Liver (tissue), 9 donors: ENCODE results near the gene NCOA3. TPM values are rescaled to one million over a fixed set of nuclear protein-coding genes. Genes with fewer than 3 reads are reported as not detected.

Source experiments
- DNase-seq: peaks from one replicate; pipeline ENCODE4 v3.0.0-alpha.2; 2017; ENCODE audit warnings: low spot score
- H3K27ac ChIP-seq, 2 donors: one replicate each; pipeline ENCODE4 v1.7.0; 2013; ENCODE audit warnings: inconsistent platforms in 2 of 2, low read length in 2 of 2, control low read depth in 1 of 2, low read depth in 1 of 2, mild to moderate bottlenecking in 1 of 2
- H3K27me3 ChIP-seq, 4 donors: one replicate each; pipeline versions ENCODE4 v1.6.1 to v1.7.0; 2013; ENCODE audit warnings: low read length in 3 of 4, inconsistent platforms in 1 of 4, mild to moderate bottlenecking in 1 of 4, moderate library complexity in 1 of 4; ENCODE audit not compliant: control insufficient read depth in 4 of 4, insufficient read depth in 4 of 4
- H3K36me3 ChIP-seq, 4 donors: one replicate each; pipeline versions ENCODE4 v1.6.1 to v1.7.0; 2013; ENCODE audit warnings: low read length in 3 of 4, mild to moderate bottlenecking in 3 of 4, low read depth in 1 of 4, moderate library complexity in 1 of 4; ENCODE audit not compliant: control insufficient read depth in 4 of 4, insufficient read depth in 3 of 4
- H3K4me1 ChIP-seq, 4 donors: one replicate each; pipeline versions ENCODE4 v1.6.1 to v1.7.0; 2013; ENCODE audit warnings: low read length in 3 of 4, mild to moderate bottlenecking in 3 of 4, moderate library complexity in 1 of 4; ENCODE audit not compliant: control insufficient read depth in 4 of 4, insufficient read depth in 4 of 4
- H3K4me3 ChIP-seq, 3 donors: one replicate each; pipeline versions ENCODE4 v1.6.1 to v1.7.0; 2013; ENCODE audit warnings: low read length in 3 of 3, control low read depth in 1 of 3, low read depth in 1 of 3, mild to moderate bottlenecking in 1 of 3
- H3K9ac ChIP-seq, 2 donors: one replicate each; pipeline ENCODE4 v1.7.0; 2013; ENCODE audit warnings: low read length in 2 of 2, mild to moderate bottlenecking in 2 of 2, moderate library complexity in 2 of 2, control low read depth in 1 of 2, low read depth in 1 of 2
- H3K9me3 ChIP-seq, 4 donors: one replicate each; pipeline versions ENCODE4 v1.6.1 to v1.7.0; 2013; ENCODE audit warnings: low read length in 3 of 4; ENCODE audit not compliant: control insufficient read depth in 4 of 4
- EGR1 ChIP-seq, 2 donors: IDR thresholded peaks; 2 replicates each; pipeline ENCODE4 v1.6.1; 2016 to 2018; ENCODE audit warnings: antibody characterized with exemption in 2 of 2, low read depth in 2 of 2
- FOXA1 ChIP-seq: IDR thresholded peaks from 2 replicates; pipeline ENCODE4 v1.6.1; 2016; ENCODE audit warnings: antibody characterized with exemption
- FOXA2 ChIP-seq: IDR thresholded peaks from 2 replicates; pipeline ENCODE4 v1.6.1; 2016; ENCODE audit warnings: antibody characterized with exemption
- GABPA ChIP-seq, 2 donors: IDR thresholded peaks in 1 of 2; conservative IDR thresholded peaks in 1 of 2; 2 replicates each; pipeline ENCODE4 v1.6.1; 2016; ENCODE audit warnings: antibody characterized with exemption in 2 of 2, mild to moderate bottlenecking in 1 of 2, moderate library complexity in 1 of 2
- HNF4A ChIP-seq, 2 donors: conservative IDR thresholded peaks; 2 replicates each; pipeline ENCODE4 v1.6.1; 2016; ENCODE audit warnings: antibody characterized with exemption in 2 of 2, mild to moderate bottlenecking in 2 of 2
- HNF4G ChIP-seq: IDR thresholded peaks from 2 replicates; pipeline ENCODE4 v1.6.1; 2016; ENCODE audit warnings: antibody characterized with exemption
- JUND ChIP-seq, 2 donors: IDR thresholded peaks; 2 replicates each; pipeline ENCODE4 v1.6.1; 2016; ENCODE audit warnings: antibody characterized with exemption in 2 of 2
- RAD21 ChIP-seq, 2 donors: IDR thresholded peaks; 2 replicates each; pipeline ENCODE4 v1.6.1; 2016; ENCODE audit warnings: antibody characterized with exemption in 2 of 2, mild to moderate bottlenecking in 2 of 2
- RXRA ChIP-seq, 2 donors: IDR thresholded peaks; 2 replicates each; pipeline ENCODE4 v1.6.1; 2017 to 2018; ENCODE audit warnings: antibody characterized with exemption in 2 of 2, mild to moderate bottlenecking in 1 of 2
- SP1 ChIP-seq: IDR thresholded peaks from 2 replicates; pipeline ENCODE4 v1.6.1; 2018; ENCODE audit warnings: antibody characterized with exemption, mild to moderate bottlenecking
- YY1 ChIP-seq: IDR thresholded peaks from 2 replicates; pipeline ENCODE4 v1.6.1; 2016; ENCODE audit warnings: antibody characterized with exemption, mild to moderate bottlenecking
- WGBS: extraction: QIAGEN DNeasy Blood & Tissue Kit; methylation state at CpG from one replicate; pipeline ENCODE4 v1.1.7; 2013; 5-methylcytosine and 5-hydroxymethylcytosine counted together
- polyA plus RNA-seq, 2 donors: library from polyadenylated mRNA; stranded (reverse) in 1 of 2; unstranded in 1 of 2; fragments of 200-250 nt in 1 of 2; fragments of >200 nt in 1 of 2; fragmentation: Nextera tagmentation in 1 of 2; extraction: Ambion mirVana in 1 of 2; gene quantifications; one replicate each; pipeline versions ENCODE4 v1.2.1 to v1.2.3, GENCODE V29; 2013 to 2015
- total RNA-seq, 2 donors: library from RNA; depleted of rRNA; stranded (reverse); fragments of >200 nt; gene quantifications; one replicate each; pipeline ENCODE4 v1.2.3, GENCODE V29; 2014
- TF ChIP-seq, protein P1 (sequence below): IDR thresholded peaks from 2 replicates; pipeline ENCODE4 v1.6.1; 2016; ENCODE audit warnings: antibody characterized with exemption
- TF ChIP-seq, protein P2 (sequence below): fragments of 150-350 bp; IDR thresholded peaks from 2 replicates; pipeline ENCODE4 v1.5.1; 2017; ENCODE audit warnings: improper control_type of control experiment, low read depth, low read length; ENCODE audit not compliant: missing input control
- TF ChIP-seq, protein P3 (sequence below): IDR thresholded peaks from 2 replicates; pipeline ENCODE4 v1.6.1; 2016; ENCODE audit warnings: antibody characterized with exemption
- TF ChIP-seq, protein P4 (sequence below): IDR thresholded peaks from 2 replicates; pipeline ENCODE4 v1.6.1; 2016; ENCODE audit warnings: antibody characterized with exemption, mild to moderate bottlenecking
- TF ChIP-seq, protein P5 (sequence below): IDR thresholded peaks from 2 replicates; pipeline ENCODE4 v1.6.1; 2016; ENCODE audit warnings: antibody characterized with exemption
- donor health status: healthy.
- donor health status: healthy.
- donor health status: healthy.
- donor health status: healthy.
- donor health status: healthy.

NCOA3 gene
- total and polyA plus RNA-seq, 4 donors: 3.8 to 18.2 (median 8.9) TPM

DNA sequence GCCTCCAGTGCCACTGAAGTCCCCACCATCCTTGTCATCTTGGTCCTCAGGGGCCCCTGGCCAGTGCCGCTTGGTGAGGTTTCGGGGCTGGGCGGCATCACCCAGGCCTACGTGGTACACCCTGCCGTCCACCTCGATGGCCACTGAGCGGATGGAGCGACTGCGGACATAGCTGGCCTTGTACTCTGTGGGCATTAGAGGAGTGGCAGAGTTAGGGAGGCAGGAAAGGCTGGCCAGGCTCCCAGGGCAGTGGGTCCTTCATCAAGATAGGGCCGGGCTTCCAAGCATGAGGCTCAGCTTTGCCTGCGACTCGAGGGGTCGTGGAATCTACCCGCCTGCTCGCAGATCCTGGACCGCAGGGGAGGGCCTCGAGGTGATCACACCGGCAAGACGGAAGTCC lies 164.6 kb downstream of the NCOA3 start:
- H3K9me3 ChIP-seq: no peaks in the 10 kb centered on the region
- TF ChIP-seq HNF4A (conservative IDR thresholded peaks at IDR 0.05) (no peak), GABPA (IDR thresholded peaks at IDR 0.05 in 1 of 2, conservative IDR thresholded peaks at IDR 0.05 in 1 of 2) (no peak)
- TF ChIP-seq, protein P1, sequence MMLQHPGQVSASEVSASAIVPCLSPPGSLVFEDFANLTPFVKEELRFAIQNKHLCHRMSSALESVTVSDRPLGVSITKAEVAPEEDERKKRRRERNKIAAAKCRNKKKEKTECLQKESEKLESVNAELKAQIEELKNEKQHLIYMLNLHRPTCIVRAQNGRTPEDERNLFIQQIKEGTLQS: no peak
- TF ChIP-seq, protein P2, sequence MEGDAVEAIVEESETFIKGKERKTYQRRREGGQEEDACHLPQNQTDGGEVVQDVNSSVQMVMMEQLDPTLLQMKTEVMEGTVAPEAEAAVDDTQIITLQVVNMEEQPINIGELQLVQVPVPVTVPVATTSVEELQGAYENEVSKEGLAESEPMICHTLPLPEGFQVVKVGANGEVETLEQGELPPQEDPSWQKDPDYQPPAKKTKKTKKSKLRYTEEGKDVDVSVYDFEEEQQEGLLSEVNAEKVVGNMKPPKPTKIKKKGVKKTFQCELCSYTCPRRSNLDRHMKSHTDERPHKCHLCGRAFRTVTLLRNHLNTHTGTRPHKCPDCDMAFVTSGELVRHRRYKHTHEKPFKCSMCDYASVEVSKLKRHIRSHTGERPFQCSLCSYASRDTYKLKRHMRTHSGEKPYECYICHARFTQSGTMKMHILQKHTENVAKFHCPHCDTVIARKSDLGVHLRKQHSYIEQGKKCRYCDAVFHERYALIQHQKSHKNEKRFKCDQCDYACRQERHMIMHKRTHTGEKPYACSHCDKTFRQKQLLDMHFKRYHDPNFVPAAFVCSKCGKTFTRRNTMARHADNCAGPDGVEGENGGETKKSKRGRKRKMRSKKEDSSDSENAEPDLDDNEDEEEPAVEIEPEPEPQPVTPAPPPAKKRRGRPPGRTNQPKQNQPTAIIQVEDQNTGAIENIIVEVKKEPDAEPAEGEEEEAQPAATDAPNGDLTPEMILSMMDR: no peak
- no peak overlapping the region for H3K4me3 ChIP-seq
- H3K36me3 ChIP-seq: peaks cover 1 to 12% (median 3%) of the 10 kb centered on the region in 4 donors
- H3K4me1 ChIP-seq: no peaks in the 10 kb centered on the region
- H3K27me3 ChIP-seq: no peaks in the 10 kb centered on the region
- no peak overlapping the region for H3K9ac ChIP-seq
- H3K27ac ChIP-seq: no peak overlapping the region
- no peak for DNase-seq
- 95% methylated on average over 19 of the region's 19 CpGs for WGBS

DNA sequence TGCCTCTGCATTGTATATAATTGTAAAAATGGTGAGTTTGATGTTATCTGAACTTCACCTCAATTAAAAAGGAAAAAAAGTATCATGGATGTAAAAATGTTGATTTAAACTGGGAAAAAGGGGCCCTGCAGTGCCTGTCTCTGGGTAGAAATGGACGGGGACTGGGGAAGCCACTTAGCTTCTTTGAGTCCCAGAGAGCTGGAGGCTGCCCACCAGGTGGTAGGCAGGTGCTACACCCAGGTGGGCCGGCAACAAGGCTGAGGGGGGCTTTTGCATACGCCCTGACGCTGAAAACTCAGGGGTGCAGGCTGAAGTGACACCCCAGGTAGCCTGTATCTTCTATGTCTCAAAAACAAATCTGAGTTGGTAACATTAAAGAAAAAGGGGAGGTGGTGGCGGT lies 165.4 kb downstream of the NCOA3 start:
- Histone ChIP-seq H3K9ac (no peak overlapping the region), H3K9me3 (no peaks in the 10 kb centered on the region), H3K4me3 (no peak overlapping the region), H3K36me3 (peaks cover 0 to 6% (median under 1%) of the 10 kb centered on the region in 4 donors), H3K4me1 (no peaks in the 10 kb centered on the region), H3K27ac (no peak overlapping the region), H3K27me3 (no peaks in the 10 kb centered on the region)
- no peak for DNase-seq
- 86% methylated on average over 5 of the region's 5 CpGs for WGBS
- no peak for TF ChIP-seq JUND (IDR thresholded peaks at IDR 0.05)
- TF ChIP-seq FOXA2: no peak
- TF ChIP-seq, protein P3, sequence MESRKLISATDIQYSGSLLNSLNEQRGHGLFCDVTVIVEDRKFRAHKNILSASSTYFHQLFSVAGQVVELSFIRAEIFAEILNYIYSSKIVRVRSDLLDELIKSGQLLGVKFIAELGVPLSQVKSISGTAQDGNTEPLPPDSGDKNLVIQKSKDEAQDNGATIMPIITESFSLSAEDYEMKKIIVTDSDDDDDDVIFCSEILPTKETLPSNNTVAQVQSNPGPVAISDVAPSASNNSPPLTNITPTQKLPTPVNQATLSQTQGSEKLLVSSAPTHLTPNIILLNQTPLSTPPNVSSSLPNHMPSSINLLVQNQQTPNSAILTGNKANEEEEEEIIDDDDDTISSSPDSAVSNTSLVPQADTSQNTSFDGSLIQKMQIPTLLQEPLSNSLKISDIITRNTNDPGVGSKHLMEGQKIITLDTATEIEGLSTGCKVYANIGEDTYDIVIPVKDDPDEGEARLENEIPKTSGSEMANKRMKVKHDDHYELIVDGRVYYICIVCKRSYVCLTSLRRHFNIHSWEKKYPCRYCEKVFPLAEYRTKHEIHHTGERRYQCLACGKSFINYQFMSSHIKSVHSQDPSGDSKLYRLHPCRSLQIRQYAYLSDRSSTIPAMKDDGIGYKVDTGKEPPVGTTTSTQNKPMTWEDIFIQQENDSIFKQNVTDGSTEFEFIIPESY: no peak
- no peak for TF ChIP-seq HNF4G
- TF ChIP-seq RAD21 (IDR thresholded peaks at IDR 0.05): no peak
- no peak for TF ChIP-seq FOXA1
- TF ChIP-seq, protein P4, sequence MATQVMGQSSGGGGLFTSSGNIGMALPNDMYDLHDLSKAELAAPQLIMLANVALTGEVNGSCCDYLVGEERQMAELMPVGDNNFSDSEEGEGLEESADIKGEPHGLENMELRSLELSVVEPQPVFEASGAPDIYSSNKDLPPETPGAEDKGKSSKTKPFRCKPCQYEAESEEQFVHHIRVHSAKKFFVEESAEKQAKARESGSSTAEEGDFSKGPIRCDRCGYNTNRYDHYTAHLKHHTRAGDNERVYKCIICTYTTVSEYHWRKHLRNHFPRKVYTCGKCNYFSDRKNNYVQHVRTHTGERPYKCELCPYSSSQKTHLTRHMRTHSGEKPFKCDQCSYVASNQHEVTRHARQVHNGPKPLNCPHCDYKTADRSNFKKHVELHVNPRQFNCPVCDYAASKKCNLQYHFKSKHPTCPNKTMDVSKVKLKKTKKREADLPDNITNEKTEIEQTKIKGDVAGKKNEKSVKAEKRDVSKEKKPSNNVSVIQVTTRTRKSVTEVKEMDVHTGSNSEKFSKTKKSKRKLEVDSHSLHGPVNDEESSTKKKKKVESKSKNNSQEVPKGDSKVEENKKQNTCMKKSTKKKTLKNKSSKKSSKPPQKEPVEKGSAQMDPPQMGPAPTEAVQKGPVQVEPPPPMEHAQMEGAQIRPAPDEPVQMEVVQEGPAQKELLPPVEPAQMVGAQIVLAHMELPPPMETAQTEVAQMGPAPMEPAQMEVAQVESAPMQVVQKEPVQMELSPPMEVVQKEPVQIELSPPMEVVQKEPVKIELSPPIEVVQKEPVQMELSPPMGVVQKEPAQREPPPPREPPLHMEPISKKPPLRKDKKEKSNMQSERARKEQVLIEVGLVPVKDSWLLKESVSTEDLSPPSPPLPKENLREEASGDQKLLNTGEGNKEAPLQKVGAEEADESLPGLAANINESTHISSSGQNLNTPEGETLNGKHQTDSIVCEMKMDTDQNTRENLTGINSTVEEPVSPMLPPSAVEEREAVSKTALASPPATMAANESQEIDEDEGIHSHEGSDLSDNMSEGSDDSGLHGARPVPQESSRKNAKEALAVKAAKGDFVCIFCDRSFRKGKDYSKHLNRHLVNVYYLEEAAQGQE: no peak
- TF ChIP-seq, protein P1: no peak
- TF ChIP-seq YY1: no peak
- TF ChIP-seq EGR1 (IDR thresholded peaks at IDR 0.05; ENCODE audit: low read depth in 2 of 2): no peak
- no peak for TF ChIP-seq RXRA (IDR thresholded peaks at IDR 0.05)
- TF ChIP-seq, protein P2: no peak
- TF ChIP-seq, protein P5, sequence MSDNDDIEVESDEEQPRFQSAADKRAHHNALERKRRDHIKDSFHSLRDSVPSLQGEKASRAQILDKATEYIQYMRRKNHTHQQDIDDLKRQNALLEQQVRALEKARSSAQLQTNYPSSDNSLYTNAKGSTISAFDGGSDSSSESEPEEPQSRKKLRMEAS: no peak
- TF ChIP-seq SP1: no peak
